ENCODE results near the gene BCL7A. TPM values are rescaled to one million over a fixed set of nuclear protein-coding genes. Genes with fewer than 3 reads are reported as not detected.

Gene BCL7A
- total and polyA plus RNA-seq, 2 of the 8 experiments (the other 6 are each of a cell fraction or from before 2014, with no cell fraction given), result 11.9 to 12.7 TPM

DNA sequence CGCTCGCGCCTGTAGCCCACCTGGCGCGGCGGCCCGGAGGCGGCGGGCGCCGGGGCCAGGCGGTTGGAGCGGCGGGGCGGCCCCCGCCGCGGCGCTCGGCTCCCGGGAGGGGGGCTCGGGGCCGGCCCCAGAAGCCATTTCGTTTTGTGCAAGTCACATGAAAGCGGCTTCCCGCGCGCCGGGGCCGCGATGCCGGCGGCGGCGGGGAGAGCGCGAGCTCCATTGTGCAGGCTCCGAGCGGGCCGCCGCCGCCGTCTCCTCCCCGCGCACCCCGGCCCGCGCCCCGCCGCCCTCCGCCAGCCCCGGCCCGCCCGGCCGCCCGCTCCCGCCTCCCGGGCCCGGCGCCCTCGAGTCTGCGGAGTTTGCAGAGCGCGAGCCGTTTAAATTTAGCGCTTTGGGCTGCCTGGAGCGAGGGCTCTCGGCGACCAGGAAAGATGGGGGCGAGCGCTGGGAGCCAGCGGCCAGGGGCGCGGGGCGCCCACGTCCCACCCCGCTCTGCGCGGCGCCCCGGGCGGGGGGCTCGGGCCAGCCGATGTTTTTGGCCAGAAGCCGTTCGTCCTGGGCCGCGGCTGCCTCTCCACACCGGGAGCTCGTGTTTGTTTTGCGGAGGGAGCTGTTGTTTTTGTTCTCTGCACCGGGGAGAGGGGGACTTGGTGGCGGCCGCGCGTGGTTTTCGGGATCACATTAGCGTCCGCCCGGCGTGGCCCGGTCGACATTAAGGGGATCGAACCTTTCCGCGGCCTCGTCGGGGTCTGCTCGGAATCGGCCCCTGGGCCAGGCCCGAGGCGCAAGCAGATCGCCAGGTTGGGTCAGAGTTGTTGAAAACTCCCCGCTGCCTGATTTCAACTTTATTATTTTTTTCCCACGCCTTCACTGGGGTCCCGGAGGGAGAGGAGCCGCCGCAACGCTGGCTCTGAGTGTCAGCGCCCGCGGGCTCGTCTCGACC, 982 bp downstream of the BCL7A start:
- Histone ChIP-seq H3K9ac (replicated peaks in 1 of 4; ENCODE audit: extremely low read depth in 1 of 4, low read depth in 3 of 4, low read length in 3 of 4) (peak overlapping the region; percentile 51 to 94 (median 58)), H3K4me3 (ENCODE audit: extremely low read depth in 1 of 4, insufficient read depth in 2 of 4, low read depth in 3 of 4, low read length in 4 of 4) (peak overlapping the region; percentile 73 to 87 (median 78)), H2AFZ (ENCODE audit: low read length) (no peak overlapping the region), H3K23me2 (ENCODE audit: low read depth, low read length) (peaks cover 14% of the 10 kb centered on the region; the same call in 1 of the 2 replicates), H3K27ac (ENCODE audit: low read depth, low read length) (no peak overlapping the region), H2AK5ac (ENCODE audit: low read depth, low read length) (no peak overlapping the region), H4K91ac (replicated peaks; ENCODE audit: insufficient read length, low read length) (peak overlapping the region; percentile 39), H3K4ac (replicated peaks; ENCODE audit: insufficient read length, low read depth, low read length) (no peak overlapping the region), H3K27me3 (replicated peaks in 1 of 4; ENCODE audit: control insufficient read depth in 3 of 4, extremely low read depth in 1 of 4, insufficient read depth in 3 of 4, low read length in 3 of 4) (peaks cover 3 to 25% (median 16%) of the 10 kb centered on the region in 4 experiments), H3K14ac (ENCODE audit: insufficient read length) (no peak overlapping the region), H4K5ac (ENCODE audit: insufficient read length, low read depth, low read length) (no peak overlapping the region), H3K79me2 (ENCODE audit: control insufficient read depth in 1 of 2, insufficient read depth in 2 of 2, low read length in 2 of 2) (peaks cover 4 to 29% of the 10 kb centered on the region in 2 experiments; a peak in 3 of 4 replicates), H2BK15ac (ENCODE audit: low read length) (no peak overlapping the region), H3K4me1 (replicated peaks in 1 of 4; ENCODE audit: control insufficient read depth in 3 of 4, insufficient read depth in 4 of 4, low read length in 3 of 4) (peaks cover 0 to 9% (median 7%) of the 10 kb centered on the region in 4 experiments; a peak in 4 of 7 replicates), H3K23ac (ENCODE audit: insufficient read length) (no peak overlapping the region), H2BK5ac (ENCODE audit: low read depth, low read length) (no peak overlapping the region), H4K20me1 (replicated peaks in 1 of 2; ENCODE audit: control insufficient read depth in 1 of 2, insufficient read depth in 2 of 2, low read length in 2 of 2) (peaks cover 4 to 6% of the 10 kb centered on the region in 2 experiments), H3K36me3 (ENCODE audit: control insufficient read depth in 2 of 4, insufficient read depth in 4 of 4, low read length in 3 of 4) (no peaks in the 10 kb centered on the region), H4K8ac (ENCODE audit: extremely low read depth, insufficient read depth, low read length) (peak overlapping the region; percentile 98), H3K56ac (replicated peaks; ENCODE audit: insufficient read length, low read depth, low read length) (no peak overlapping the region), H3K79me1 (ENCODE audit: low read depth, low read length) (peaks cover 5% of the 10 kb centered on the region; the same call in 1 of the 2 replicates), H2BK20ac (ENCODE audit: low read length) (no peak overlapping the region), H2BK12ac (ENCODE audit: low read depth, low read length) (no peak overlapping the region), H2BK120ac (replicated peaks; ENCODE audit: low read depth, low read length) (no peak overlapping the region), H3K9me3 (ENCODE audit: insufficient read depth in 2 of 2, low read depth in 1 of 2, low read length in 1 of 2) (no peaks in the 10 kb centered on the region), H3K4me2 (ENCODE audit: insufficient read depth in 1 of 2, low read depth in 2 of 2, low read length in 2 of 2) (peak overlapping the region; percentile 69 to 79), H3K18ac (ENCODE audit: extremely low read depth, low read length) (no peak overlapping the region)
- TF ChIP-seq KDM4A (IDR thresholded peaks at IDR 0.05; ENCODE audit: low read depth, low read length, severe bottlenecking), result peak; percentile 53
- TF ChIP-seq, protein P1, sequence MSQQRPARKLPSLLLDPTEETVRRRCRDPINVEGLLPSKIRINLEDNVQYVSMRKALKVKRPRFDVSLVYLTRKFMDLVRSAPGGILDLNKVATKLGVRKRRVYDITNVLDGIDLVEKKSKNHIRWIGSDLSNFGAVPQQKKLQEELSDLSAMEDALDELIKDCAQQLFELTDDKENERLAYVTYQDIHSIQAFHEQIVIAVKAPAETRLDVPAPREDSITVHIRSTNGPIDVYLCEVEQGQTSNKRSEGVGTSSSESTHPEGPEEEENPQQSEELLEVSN (IDR thresholded peaks at IDR 0.05), result peak; percentile 71
- TF ChIP-seq RAD21 (IDR thresholded peaks at IDR 0.05 in 1 of 2, conservative IDR thresholded peaks at IDR 0.05 in 1 of 2; ENCODE audit: low read depth in 2 of 2, low read length in 2 of 2), result no peak
- TF ChIP-seq, protein P2, sequence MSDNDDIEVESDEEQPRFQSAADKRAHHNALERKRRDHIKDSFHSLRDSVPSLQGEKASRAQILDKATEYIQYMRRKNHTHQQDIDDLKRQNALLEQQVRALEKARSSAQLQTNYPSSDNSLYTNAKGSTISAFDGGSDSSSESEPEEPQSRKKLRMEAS (IDR thresholded peaks at IDR 0.05), result peak; percentile 19; the same call in 1 of the 2 replicates
- TF ChIP-seq POLR2A (IDR thresholded peaks at IDR 0.05; ENCODE audit: control extremely low read depth in 1 of 2, low read depth in 2 of 2, low read length in 2 of 2), result 0 out of 3 replicates have a peak, but pooled peaks of 1 of the 2 experiments have one; percentile 24
- whole genome bisulfite sequencing, 2 experiments (ENCODE audit: extremely low coverage in 1 of 2, insufficient coverage in 1 of 2, insufficient read length in 1 of 2, insufficient replicate concordance in 2 of 2, low coverage in 1 of 2, low lambda C conversion rate in 2 of 2, missing lambda C conversion rate in 1 of 2), result 4% methylated on average over 37 of the region's 124 CpGs; no CpG with 5 or more reads in 1 of the 2 experiments
- ChIA-PET POLR2A (ENCODE audit: partially characterized antibody) (interaction anchor here (0.5 to 1.2 kb wide), 4 partner anchors 40 to 89 kb away, joined by 3 read pairs; no protein-coding TSS in a partner anchor), CTCF (ENCODE audit: partially characterized antibody) (interaction anchor here (2.2 kb wide), 2 partner anchors 10 to 70 kb away, joined by 6 to 15 read pairs; no protein-coding TSS in a partner anchor)
- FAIRE-seq (no peak), DNase-seq (ENCODE audit: low read depth in 1 of 2, low spot score in 2 of 2) (peak in 1 of 2 experiments; percentile 62)
